Skin of body (tissue), 2 donors: Measurements from ENCODE around the gene EVC. TPM values are rescaled to one million over a fixed set of nuclear protein-coding genes. Genes with fewer than 3 reads are reported as not detected.

Source experiments
- DNase-seq: peaks from one replicate; lab custom pipeline; 2025; lab: John Stamatoyannopoulos, UW
- total RNA-seq: library from RNA; depleted of rRNA; stranded (reverse); fragments of >200 nt; gene quantifications from one replicate; pipeline ENCODE4 v1.2.3, GENCODE V29; 2014

EVC gene
- total RNA-seq, 1 donor from 2014 or later, result 24.5 TPM

DNA sequence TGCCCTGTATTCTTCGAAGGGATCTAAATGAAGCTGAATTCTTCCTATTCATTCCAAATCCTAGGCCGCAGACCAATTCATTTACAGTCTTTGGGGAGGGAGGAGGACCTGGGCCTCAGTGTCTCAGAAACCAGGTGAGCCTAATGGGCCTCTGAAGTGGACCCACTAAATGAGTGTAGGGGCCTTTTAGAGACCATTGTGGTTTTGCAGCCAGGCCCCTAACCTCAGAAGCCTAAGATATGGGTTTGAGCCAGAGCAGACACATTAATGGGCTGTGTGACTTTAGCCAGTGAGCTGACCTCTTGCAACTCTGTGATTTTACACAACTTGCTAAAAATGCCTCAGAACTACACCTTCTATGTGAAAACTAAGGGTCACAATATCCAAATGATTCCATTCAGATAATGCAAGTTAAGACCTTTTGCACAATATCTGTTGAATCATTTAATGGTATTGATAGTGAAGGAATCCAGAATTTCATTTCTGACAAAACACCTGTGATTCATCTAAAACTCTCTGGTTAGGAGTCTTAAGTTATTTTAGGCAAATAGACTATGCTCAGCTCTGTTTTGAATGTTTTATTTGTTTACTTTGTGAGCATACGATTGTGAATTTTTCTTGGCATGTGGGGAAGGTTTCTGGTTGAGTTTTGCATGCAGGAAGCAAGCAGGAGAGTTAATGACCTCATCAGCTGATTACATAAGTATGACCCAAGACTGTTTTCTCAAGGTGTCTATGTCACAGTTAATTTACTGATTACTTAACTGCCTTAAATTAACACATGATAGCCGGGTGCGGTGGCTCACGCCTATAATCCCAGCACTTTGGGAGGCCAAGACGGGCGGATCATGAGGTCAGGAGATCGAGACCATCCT is 75.0 kb downstream of the EVC start:
- no peak for DNase-seq

DNA sequence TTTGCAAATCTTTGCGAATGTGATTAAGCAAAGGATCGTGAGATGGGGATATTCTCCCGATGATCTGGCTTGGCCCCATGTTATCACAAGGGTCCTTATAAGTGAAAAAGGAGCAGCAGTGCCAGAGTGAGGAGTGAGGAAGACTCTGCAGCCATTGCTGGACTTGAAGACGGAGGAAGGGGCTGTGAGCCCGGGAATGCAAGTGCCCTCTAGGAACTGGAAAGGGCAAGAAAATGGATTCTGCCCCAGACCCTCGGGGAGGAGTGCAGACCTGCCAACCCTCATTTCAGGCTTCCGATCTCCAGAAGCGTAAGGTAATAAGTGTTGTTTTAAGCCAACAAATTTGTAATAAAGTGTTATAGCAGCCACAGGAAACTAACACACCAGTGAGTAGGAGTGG is 76.3 kb downstream of the EVC start:
- DNase-seq, result no peak

DNA sequence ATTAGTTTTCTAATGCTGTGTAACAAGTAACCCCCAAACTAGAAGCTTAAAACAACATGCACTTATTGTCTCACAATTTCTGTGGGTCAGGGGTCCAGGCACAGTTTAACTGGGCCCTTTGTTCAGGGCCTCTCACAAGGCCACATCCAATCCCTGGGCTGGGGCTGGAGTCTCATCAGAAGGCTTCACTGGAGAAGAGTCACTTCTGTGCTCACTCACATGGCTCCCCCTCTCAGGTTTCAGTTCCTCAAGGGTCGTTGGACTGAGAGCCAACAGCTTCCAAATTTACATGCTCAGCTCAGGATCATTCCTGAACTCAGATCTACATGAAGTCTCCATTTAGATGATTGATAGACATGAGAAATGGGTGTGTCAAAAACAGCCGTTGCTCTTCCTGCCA is 77.1 kb downstream of the EVC start:
- no peak for DNase-seq

GRCh38 chr4:5789141-5789540 is 78.1 kb downstream of the EVC start:
- no peak for DNase-seq

GRCh38 chr4:5790546-5790857 is 79.5 kb downstream of the EVC start:
- DNase-seq, result no peak

DNA sequence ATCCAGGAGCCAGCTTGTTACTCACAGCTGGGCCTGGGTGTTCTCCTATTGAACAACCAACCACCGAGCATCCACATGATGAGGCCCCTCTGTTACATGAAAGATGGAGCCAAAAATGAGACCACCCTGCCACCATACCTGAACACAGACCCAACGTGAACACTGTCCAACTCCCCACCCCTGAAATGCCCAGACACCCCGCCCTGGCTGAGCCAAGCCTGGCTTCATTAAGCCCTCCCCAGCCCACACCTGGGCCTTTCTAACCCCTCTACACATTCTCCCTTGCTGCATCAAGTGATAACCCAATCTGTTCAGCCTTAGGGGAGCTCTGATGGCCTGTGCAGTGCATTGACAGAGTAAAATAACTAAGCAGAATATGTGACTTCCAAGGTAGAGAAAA is 80.7 kb downstream of the EVC start:
- DNase-seq, result no peak

- DNase-seq, result no peak
Observed at GRCh38 chr4:5793514-5793913, 82.5 kb downstream of the EVC start.

GRCh38 chr4:5795580-5795979 is 84.6 kb downstream of the EVC start:
- DNase-seq, result no peak

GRCh38 chr4:5796976-5797375 is 86.0 kb downstream of the EVC start:
- no peak for DNase-seq

DNA sequence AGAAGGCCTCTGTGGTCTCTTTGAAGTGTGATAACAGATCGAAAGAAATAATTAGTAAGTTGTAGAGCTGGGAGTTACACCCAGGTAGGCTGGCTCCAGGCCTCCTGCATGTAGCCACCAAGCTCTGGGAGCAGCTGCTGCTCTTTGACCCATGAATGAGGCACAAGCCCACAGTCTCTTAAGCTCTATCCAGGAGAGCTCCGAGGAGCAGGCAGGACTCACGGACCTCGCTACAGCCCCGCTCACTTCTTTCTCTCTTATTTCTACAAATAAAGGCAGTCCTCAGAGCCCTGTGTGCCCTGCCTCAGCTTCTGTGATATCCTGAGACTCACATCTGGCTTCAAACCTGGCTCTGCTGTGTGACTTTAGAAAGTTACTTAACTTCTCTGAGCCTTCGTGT is 86.9 kb downstream of the EVC start:
- DNase-seq, result no peak

DNA sequence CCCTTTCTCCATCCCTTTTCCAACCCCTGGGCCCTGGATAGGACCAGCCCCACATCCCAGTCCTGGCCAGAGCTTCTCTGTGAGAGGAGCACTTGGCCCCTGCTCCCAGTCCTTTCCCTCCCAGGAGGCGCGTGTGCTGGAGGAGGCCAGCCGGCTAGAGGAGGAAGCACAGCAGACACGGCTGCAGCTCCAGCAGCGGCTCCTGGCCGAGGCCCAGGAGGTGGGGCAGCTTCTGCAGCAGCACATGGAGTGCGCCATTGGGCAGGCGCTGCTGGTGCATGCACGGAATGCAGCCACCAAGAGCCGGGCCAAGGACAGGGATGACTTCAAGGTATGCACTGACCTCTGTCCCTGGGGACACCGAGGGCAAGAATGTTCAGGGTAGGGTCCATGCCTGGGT is 87.5 kb downstream of the EVC start:
- DNase-seq, result no peak

DNA sequence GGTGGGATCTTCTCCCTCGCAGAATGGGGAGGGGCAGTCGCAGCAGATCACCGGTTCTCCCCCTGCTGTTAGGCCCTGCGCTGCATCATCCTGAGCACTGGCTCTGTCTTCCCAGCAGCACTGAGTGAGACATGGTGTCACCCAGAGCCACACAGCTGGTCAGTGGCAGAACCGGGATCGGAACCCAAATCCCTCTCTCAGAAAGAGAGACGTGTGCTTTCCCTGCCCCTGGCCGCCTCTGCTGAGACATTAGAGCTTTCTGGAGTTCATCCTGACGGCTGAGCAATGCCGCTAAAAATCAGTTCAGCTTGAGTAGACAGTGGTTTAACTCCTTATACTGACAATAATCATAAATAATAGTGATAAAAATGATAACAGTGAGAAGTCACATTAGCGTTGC is 87.9 kb downstream of the EVC start:
- DNase-seq, result no peak

GRCh38 chr4:5799406-5799805 is 88.4 kb downstream of the EVC start:
- no peak for DNase-seq

DNA sequence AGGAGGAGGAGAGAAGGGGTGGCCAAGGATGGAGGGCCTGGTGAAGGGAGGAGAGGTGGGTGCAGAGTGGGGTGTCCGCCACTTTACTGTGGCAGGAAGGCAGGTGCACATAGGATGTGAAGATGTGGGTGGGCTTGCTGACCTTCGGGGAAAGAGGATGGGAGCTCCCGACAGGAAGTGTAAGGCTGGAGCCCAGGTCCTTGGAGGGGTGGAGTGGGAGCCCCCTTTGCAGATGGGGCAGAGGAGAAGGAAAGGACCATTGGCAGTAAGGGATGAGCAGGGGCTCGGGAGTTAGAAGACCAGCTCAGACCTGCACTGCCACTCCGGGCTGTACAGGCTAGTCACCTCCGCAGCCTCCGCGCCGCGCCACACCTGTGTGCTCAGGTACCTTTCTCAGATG is 89.5 kb downstream of the EVC start:
- no peak for DNase-seq

DNA sequence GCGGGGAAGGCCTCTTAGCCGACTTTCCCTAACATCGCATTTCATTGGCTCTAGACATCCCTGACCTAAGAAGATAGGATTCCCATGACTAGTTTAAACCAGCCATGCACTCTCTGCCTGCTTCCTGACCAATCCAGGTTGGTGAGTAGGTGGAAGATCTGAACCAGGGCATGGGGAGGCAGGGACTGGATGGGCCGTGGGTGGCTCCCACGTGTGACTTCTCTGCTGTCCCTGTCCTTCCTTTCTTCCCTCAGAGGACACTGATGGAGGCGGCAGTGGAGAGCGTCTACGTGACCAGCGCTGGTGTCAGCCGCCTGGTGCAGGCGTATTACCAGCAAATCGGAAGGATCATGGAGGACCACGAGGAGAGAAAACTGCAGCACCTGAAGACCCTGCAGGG is 90.7 kb downstream of the EVC start:
- DNase-seq, result no peak

GRCh38 chr4:5802565-5802964 is 91.6 kb downstream of the EVC start:
- DNase-seq, result no peak

GRCh38 chr4:5804656-5805055 is 93.7 kb downstream of the EVC start:
- DNase-seq, result no peak

DNA sequence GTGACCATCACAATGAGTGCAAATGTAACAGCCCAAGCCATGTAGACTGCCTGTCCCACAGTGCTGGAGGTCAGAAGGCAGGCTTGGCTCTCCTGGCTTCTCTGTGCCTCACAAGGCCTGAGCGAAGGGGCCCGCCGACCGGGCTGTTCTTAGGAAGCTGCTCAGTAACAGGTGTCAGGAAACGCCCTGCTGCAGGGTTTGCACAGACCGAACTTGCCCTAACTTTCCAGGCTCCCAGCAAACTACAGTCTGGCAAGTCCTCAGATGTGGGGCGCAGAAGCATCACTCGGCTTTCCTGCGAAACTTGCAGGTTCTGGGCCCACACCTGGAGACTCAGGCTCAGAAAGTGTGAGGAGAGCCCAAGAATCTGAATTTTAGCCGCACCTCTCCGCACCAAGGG is 94.3 kb downstream of the EVC start:
- no peak for DNase-seq

DNA sequence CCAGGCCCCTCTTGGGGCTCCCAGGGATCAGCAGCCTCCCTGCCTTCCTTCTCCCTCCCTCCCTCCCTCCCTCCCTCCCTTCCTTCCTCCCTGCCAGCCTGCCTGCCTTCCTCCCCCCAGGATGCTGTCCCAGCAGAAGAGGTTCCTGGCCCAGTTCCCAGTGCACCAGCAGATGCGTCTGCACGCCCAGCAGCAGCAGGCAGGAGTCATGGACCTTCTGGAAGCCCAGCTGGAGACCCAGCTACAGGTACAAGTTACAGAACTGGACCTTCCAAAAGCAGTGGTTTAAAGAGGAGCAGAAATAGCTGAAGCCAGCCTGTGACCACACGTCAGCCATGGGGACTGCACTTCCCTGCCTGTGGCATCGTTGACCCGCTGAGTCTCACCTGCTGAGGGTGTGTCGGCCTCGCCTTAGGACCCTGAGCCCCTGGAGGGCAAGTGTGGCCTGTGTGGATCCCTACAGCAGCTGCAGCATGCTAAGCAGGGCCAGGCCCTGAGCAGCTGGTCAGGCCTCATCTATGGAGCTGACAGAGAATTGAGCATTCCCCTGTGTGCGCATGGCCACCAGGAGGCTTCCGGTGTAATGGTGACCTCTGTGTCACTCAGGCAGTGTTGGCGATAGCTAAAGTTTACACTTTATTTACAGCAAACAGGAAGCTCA is 97.2 kb downstream of the EVC start:
- no peak for DNase-seq

- no peak for DNase-seq
Observed at GRCh38 chr4:5809216-5809776, 98.3 kb downstream of the EVC start.

GRCh38 chr4:5810151-5810550 is 99.2 kb downstream of the EVC start:
- DNase-seq, result no peak

DNA sequence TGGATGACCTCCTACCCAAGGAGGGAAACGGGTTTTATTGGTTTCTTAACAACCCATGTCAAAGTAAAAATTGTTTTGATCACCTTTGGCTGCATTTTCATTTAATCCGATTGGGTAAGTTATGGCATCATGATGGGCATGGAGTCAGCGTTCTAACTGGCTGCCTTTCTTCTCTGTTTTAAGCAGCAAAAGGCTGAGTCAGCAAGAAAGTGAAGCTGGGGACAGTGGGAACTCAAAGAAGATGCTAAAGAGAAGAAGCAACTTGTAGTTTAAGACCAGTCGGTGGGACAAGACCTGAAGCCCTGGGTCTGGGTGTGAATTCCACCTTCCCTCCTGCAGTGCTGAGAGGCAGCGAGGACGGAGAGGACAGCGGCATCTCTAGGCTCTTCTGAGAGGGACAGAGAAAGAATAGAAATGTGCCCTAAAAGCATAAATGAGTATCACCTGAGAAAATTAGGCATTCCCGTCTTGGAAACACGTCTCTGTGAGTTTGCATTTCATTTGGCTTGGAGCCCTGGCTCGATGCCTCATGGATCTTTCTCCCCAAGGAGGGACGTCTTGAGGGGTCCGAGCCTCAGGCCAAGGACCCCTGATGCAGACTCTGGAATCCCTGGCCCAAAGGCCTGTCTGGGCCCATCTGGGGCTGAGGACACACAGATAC is 99.9 kb downstream of the EVC start:
- no peak for DNase-seq
